RWPE1 (cell line): Measurements from ENCODE around the gene CBR3.

Experiments used
- CTCF ChIA-PET: fragments of 350-600 bp; sonication (Branson Sonifier 250); formaldehyde crosslinking; extraction: SDS; loops from one replicate; lab custom pipeline; 2021; lab: Yijun Ruan, JAX
- POLR2A ChIA-PET: fragments of 400-600 bp; formaldehyde crosslinking; extraction: SDS; loops from one replicate; lab custom pipeline; 2020; ENCODE audit warnings: antibody characterized with exemption; ENCODE audit not compliant: low non-redundant PET; lab: Yijun Ruan, JAX
- DNase-seq: peaks from one replicate; pipeline ENCODE4 v3.0.0; 2012; ENCODE audit warnings: low spot score
- H3K27ac ChIP-seq: fragments of 450-650 bp; 2 replicates; pipeline ENCODE4 v1.5.1; 2017
- TF ChIP-seq, protein P1 (sequence below): fragments of 450-650 bp; conservative IDR thresholded peaks from 2 replicates; pipeline ENCODE4 v1.5.1; 2017; ENCODE audit warnings: low read depth, mild to moderate bottlenecking

Gene CBR3

DNA sequence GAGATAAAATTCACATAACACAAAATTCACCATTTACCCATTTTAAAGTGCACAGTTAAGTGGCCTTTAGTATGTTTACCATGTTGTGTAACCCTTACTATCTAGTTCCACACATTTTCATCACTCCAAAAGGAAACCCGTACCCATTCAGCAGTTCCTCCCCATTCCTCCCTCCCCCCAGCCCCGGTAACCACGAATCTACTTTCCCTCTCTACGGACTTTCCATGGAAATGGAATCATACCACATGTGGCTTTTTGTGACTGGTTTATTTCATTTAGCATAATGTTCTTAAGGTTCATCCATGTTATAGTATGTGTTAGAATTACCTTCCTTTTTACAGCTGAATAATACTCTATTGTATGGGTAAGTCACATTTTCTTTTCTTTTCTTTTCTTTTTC is 32.7 kb downstream of the CBR3 start:
- CTCF ChIA-PET, result interaction anchor here (0.6 kb wide), 1 partner anchor 242 kb away, joined by 3 read pairs; no protein-coding TSS in a partner anchor
- no peak overlapping the region for H3K27ac ChIP-seq
- DNase-seq, result no peak
- POLR2A ChIA-PET, result no interaction called here
- TF ChIP-seq, protein P1, sequence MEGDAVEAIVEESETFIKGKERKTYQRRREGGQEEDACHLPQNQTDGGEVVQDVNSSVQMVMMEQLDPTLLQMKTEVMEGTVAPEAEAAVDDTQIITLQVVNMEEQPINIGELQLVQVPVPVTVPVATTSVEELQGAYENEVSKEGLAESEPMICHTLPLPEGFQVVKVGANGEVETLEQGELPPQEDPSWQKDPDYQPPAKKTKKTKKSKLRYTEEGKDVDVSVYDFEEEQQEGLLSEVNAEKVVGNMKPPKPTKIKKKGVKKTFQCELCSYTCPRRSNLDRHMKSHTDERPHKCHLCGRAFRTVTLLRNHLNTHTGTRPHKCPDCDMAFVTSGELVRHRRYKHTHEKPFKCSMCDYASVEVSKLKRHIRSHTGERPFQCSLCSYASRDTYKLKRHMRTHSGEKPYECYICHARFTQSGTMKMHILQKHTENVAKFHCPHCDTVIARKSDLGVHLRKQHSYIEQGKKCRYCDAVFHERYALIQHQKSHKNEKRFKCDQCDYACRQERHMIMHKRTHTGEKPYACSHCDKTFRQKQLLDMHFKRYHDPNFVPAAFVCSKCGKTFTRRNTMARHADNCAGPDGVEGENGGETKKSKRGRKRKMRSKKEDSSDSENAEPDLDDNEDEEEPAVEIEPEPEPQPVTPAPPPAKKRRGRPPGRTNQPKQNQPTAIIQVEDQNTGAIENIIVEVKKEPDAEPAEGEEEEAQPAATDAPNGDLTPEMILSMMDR, result no peak

DNA sequence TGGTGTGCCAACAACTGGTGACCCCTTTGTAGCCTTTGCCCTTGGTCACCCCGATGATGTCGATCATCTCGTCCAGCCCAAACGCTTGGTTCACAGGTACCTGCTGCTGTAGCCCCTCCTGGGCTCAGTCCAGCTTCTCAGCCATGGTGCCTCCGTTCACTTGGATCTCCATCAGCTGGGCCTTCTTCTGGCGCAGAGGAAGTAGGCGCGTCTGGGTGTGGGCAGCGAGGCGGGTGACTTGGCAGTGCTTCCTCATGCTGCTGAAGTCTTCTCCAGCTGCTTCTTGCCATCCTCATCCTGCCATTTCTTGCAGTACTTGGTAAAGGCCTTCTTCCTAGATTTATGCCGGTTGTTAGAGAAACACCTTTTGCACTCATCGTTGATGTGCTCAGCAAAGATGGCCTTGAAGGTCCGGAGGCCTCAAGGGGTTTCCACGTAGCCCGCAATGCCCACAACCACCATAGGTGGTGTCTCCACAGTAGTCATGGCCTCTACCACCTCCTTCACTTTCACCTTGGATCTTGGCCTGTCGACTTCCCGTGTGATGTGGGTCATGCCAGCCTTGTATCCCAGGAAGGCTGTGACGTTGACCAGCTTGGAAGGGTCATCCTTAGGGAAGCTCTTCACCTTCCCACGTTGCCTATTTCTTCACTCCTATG is 34.7 kb downstream of the CBR3 start:
- ChIA-PET POLR2A (no interaction called here), CTCF (interaction anchor here (0.6 kb wide), 2 partner anchors 28 to 47 kb away, joined by 3 to 5 read pairs; no protein-coding TSS in a partner anchor)
- DNase-seq, result no peak
- TF ChIP-seq, protein P1, result no peak
- no peak overlapping the region for H3K27ac ChIP-seq

DNA sequence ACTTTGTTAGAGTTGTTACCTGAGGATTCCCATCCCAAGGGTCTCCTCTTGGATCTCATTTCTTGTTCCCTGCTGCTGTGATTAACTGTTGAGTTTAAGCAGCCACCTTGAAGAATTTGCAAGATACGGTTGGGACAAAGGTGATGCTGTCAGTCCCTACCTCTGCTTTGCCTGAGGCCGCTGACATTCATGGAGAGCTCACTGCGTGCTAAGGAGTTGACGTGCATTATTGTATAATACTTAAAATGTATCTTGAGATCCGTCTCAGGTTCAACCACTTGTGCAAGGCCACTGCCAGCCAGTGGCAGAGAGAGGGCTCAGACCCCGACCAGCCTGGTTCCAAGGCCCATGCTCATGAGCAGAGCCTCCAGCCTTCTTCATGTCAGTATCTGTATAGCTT is 35.9 kb downstream of the CBR3 start:
- POLR2A ChIA-PET, result no interaction called here
- TF ChIP-seq, protein P1, result no peak
- no peak for DNase-seq
- CTCF ChIA-PET, result interaction anchor here (0.8 kb wide), 1 partner anchor 29 kb away, joined by 5 read pairs; no protein-coding TSS in a partner anchor
- no peak overlapping the region for H3K27ac ChIP-seq

DNA sequence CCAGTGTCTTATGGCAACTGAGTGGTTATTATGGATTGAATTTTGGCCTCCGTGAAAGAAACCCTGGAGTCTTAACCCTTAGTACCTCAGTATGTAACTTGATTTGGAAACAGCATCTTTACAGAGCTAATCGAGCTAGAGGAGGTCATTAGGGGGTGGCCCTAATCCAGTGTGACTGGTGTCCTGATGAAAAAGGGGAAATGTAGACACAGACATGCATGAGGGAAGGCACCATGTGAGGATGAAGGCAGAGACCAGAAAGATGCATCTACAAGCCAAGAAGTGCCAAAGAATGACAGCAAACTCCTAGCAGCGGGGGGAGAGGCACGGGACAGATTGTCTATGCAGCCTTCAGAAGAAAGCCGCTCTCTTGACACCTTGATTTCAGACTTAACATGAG is 36.5 kb downstream of the CBR3 start:
- ChIA-PET POLR2A (no interaction called here), CTCF (interaction anchor here (0.8 kb wide), 1 partner anchor 30 kb away, joined by 5 read pairs; no protein-coding TSS in a partner anchor)
- TF ChIP-seq, protein P1, result no peak
- DNase-seq, result no peak
- H3K27ac ChIP-seq, result no peak overlapping the region

DNA sequence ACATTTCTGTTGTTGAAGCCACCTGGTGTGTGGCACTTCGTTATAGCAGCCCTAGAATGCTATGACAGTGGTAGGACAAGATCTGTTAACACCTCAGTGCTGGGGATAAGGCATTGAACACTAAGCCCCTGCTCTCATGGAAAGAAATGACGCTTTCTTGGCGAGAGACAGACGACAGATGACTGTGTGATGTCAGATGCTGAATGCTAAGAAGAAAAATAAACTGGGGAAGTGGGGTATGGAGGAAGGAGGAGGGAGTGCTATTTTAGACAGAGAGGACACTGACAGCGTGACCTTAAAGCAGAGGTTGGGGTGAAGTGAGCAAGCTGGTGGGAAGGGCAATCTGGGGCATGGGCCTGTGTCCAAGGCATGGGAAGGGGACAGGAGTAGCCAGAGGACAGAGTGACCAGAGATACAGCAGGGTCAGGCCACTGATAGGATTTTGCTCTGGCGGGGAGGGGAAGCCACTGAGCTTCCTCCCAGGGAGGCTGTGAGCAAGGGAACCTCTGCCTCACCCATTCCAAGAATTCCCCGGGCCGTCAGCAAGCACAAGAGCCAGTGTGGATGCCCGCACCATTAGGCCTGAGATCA is 37.0 kb downstream of the CBR3 start:
- no peak for DNase-seq
- ChIA-PET CTCF (interaction anchor here (0.6 kb wide), 1 partner anchor 169 kb away, joined by 3 read pairs; no protein-coding TSS in a partner anchor), POLR2A (no interaction called here)
- TF ChIP-seq, protein P1, result no peak
- H3K27ac ChIP-seq, result no peak overlapping the region

DNA sequence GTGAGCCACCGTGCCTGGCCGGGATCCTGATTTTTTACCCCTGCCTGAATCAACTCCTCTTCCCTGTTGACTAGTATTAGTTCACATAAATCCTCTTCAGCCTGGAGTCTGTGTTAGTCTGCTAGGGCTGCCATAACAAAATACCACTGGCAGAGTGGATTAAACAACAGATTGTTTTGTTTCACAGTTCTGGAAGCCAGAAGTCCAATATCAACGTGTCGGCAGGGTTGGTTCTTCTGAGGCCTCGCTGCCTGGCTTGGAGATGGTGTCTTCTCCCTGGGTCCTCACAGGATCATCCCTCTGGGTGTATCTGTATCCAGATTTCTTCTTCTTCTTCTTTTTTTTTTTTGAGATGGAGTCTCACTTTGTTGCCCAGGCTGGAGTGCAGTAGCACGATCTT is 39.9 kb downstream of the CBR3 start:
- H3K27ac ChIP-seq, result no peak overlapping the region
- CTCF ChIA-PET, result no interaction called here
- TF ChIP-seq, protein P1, result no peak
- POLR2A ChIA-PET, result no interaction called here
- DNase-seq, result no peak
